ENCODE data around the gene PPFIBP2.

PPFIBP2 gene

DNA sequence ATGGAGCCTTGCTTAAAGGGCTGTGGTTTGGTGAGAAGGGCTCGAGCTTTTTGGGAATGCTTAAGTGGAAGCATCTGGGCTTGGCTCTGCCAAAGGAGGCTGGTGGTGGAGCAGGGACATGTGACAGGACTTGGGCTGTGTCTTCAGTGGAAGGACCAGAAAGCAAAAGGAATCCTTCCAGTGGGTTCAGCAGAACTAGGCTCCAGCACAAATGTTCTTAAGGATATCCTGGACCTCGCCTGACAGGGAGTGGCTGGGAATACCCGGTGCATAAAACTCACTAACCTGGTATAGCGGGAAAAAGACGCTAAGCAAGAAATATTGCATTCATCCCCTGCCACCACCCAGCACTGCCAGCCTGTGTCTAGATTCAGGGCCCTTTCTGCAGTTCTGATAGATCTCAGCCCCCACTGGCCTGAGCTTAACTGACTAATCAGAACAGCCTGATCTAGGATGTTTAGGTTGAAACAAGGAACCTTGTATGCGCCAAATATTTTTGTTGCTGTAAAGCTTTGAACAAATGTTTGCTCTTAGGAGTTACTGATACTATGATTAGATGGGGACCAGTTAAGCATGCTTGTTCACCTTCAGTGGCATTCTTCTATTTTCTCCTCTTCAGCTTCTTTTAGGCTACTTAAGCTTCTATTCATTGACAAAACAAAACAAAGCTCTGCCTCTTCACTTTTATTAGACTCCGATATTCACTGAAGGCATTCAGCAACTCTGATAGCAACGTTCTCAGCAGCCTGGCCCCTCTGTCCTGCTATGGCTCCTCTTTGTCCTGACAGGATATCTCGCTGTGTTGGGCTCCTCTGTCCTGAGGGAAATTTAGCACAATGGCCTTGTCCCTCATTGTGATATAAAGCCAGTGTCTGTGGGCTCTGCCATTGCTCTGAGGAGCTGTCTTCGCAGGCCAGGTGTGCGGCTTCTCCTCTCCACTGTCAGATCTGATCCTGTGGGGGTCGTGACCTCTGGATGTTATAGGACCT, 25.0 kb downstream of the PPFIBP2 start:
- peaks cover 65% of the 10 kb centered on the region for H3K4me1 Mint-ChIP-seq
- H3K27me3 Mint-ChIP-seq: no peaks in the 10 kb centered on the region
- no peak for ATAC-seq (ENCODE audit: low read depth)
- peaks cover 9% of the 10 kb centered on the region for H3K36me3 Mint-ChIP-seq
- H3K9me3 Mint-ChIP-seq: no peaks in the 10 kb centered on the region
- no peak overlapping the region for H3K4me3 Mint-ChIP-seq
- peak overlapping the region; percentile 29 for H3K27ac Mint-ChIP-seq
- DNase-seq (ENCODE audit: low spot score in 2 of 2): no peak

GRCh38 chr11:7540830-7541555, 27.2 kb downstream of the PPFIBP2 start:
- no peaks in the 10 kb centered on the region for H3K27me3 Mint-ChIP-seq
- DNase-seq (ENCODE audit: low spot score in 2 of 2): no peak
- peaks cover 56% of the 10 kb centered on the region for H3K4me1 Mint-ChIP-seq
- no peak for ATAC-seq (ENCODE audit: low read depth)
- H3K36me3 Mint-ChIP-seq: peaks cover 7% of the 10 kb centered on the region
- H3K4me3 Mint-ChIP-seq: no peak overlapping the region
- no peaks in the 10 kb centered on the region for H3K9me3 Mint-ChIP-seq
- H3K27ac Mint-ChIP-seq: no peak overlapping the region

DNA sequence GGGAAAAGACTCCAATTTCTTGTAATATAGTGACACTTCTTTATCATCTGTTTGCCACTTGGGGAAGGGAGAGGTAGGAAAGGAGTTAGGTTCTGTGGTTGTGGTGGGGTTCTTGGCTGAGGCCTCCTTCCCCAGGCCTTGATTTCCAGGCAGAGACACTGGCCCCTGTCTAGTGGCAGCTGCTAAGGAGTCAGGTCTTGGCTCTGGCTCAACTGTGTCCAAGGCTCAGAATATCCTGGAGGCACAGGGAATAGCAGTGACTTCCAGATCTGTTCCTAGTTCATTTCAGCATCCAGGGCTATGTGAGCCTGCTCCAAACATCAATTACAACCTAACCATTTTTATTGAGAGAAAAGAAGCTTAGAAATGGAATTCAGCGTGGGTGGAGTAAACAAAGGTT, 29.5 kb downstream of the PPFIBP2 start:
- Mint-ChIP-seq H3K9me3 (no peaks in the 10 kb centered on the region), H3K27ac (no peak overlapping the region), H3K36me3 (peaks cover 6% of the 10 kb centered on the region), H3K4me3 (no peak overlapping the region), H3K27me3 (no peaks in the 10 kb centered on the region), H3K4me1 (peaks cover 50% of the 10 kb centered on the region)
- ATAC-seq (ENCODE audit: low read depth): no peak
- DNase-seq (ENCODE audit: low spot score in 2 of 2): no peak

DNA sequence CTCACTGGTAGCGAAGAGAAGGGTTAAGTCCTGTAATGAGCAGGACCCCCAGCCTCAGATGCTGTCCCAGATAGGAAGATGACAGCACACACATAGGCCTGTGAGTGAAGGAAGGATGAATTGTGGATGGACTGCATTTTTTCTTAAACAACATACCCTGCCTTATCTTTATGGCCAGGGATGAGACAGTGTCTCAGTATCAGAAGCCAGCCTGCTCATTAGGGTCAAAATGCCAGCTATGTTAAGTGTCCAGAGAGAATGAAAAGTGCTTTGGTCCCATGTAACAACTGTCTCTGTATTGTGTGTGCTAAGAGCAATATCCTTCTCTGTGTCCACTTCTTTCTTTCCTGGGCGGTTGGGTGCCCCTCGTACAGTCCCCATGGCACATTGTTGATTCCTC, 30.2 kb downstream of the PPFIBP2 start:
- H3K27ac Mint-ChIP-seq: no peak overlapping the region
- H3K4me3 Mint-ChIP-seq: no peak overlapping the region
- H3K36me3 Mint-ChIP-seq: peaks cover 6% of the 10 kb centered on the region
- DNase-seq (ENCODE audit: low spot score in 2 of 2) (no peak), ATAC-seq (ENCODE audit: low read depth) (no peak)
- H3K4me1 Mint-ChIP-seq: peaks cover 57% of the 10 kb centered on the region
- H3K27me3 Mint-ChIP-seq: no peaks in the 10 kb centered on the region
- no peaks in the 10 kb centered on the region for H3K9me3 Mint-ChIP-seq

- H3K4me1 Mint-ChIP-seq: peaks cover 50% of the 10 kb centered on the region
- H3K4me3 Mint-ChIP-seq: no peak overlapping the region
- no peak for ATAC-seq (ENCODE audit: low read depth)
- H3K36me3 Mint-ChIP-seq: peaks cover 15% of the 10 kb centered on the region
- no peak for DNase-seq (ENCODE audit: low spot score in 2 of 2)
- no peaks in the 10 kb centered on the region for H3K27me3 Mint-ChIP-seq
- H3K9me3 Mint-ChIP-seq: no peaks in the 10 kb centered on the region
- H3K27ac Mint-ChIP-seq: peak overlapping the region; percentile 28
These were observed 31.8 kb downstream of the PPFIBP2 start for GRCh38 chr11:7545611-7546010.

DNA sequence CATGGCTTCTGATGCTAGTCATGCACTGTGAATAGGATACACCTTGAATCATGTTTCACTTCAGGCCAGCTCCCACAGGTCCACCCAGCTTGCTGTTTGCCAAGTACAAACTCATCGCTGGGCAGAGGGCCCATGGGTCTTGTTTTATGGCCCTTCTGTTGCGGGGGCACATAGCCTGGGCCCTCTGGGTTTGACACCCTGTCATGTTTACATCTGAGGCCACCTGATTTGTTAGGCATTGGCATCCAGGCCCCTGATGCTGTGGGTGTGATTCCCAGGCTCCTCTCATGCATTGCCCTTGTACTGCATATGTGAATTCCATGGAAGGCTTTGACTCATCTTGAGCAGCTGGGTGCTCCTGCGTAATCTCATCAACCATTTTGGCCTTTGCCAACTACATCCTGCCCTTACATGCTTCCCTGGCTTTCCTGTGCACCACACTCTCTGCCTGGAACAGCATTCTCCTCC, 32.6 kb downstream of the PPFIBP2 start:
- Mint-ChIP-seq H3K36me3 (peaks cover 15% of the 10 kb centered on the region), H3K27ac (peak overlapping the region; percentile 28), H3K4me3 (no peak overlapping the region), H3K27me3 (no peaks in the 10 kb centered on the region), H3K9me3 (no peaks in the 10 kb centered on the region), H3K4me1 (peaks cover 43% of the 10 kb centered on the region)
- ATAC-seq (ENCODE audit: low read depth) (no peak), DNase-seq (ENCODE audit: low spot score in 2 of 2) (no peak)

DNA sequence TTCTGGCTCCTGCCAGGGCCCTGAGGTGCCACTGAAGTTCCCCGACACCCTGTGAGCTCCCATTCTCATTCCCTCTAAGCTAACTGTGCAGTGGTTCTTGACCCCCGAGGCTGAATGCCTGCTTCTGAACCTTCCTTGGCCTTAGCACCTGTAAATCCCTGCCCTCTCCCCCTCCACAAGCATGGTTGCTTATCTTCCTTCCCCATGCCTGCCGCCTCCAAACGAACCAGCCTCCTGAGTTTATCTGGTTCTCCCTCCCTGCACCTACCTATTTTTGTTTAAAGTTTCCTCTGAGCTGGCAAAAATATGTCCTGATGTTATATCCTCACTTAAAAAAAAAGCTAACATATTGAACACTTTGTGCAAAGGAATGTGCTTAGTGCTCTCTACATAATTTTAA, 33.9 kb downstream of the PPFIBP2 start:
- Mint-ChIP-seq H3K9me3 (no peaks in the 10 kb centered on the region), H3K36me3 (peaks cover 22% of the 10 kb centered on the region), H3K27ac (peak overlapping the region; percentile 40), H3K27me3 (no peaks in the 10 kb centered on the region), H3K4me3 (no peak overlapping the region), H3K4me1 (peaks cover 35% of the 10 kb centered on the region)
- DNase-seq (ENCODE audit: low spot score in 2 of 2): no peak
- no peak for ATAC-seq (ENCODE audit: low read depth)

GRCh38 chr11:7548659-7549274, 35.0 kb downstream of the PPFIBP2 start:
- peak; percentile 93 for ATAC-seq (ENCODE audit: low read depth)
- H3K27me3 Mint-ChIP-seq: no peaks in the 10 kb centered on the region

DNA sequence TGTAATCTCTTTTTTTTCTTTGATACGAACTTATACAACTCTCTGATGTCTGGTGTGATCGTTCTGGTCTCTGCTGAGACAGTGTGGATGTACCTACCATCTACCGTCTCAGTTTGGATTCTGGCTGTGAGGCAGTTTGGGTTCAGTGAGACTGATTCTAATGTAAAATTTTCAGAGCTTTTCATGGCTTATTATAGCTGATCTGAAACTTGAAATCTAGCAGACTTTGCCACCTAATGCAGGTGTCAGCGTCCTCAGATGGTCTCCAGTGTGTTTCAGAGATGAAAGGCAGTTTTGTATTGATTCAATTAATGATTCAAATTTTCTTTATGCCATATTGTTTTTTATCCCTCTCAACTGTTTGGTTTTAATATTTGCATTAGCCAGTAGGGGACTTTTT, 35.9 kb downstream of the PPFIBP2 start:
- DNase-seq (ENCODE audit: low spot score in 2 of 2) (no peak), ATAC-seq (ENCODE audit: low read depth) (no peak)
- Mint-ChIP-seq H3K27me3 (no peaks in the 10 kb centered on the region), H3K4me3 (no peak overlapping the region), H3K4me1 (peaks cover 28% of the 10 kb centered on the region), H3K9me3 (no peaks in the 10 kb centered on the region), H3K36me3 (peaks cover 23% of the 10 kb centered on the region), H3K27ac (peak overlapping the region; percentile 40)

More at GRCh38 chr11:7548659-7549274, 35.0 kb downstream of the PPFIBP2 start:
- Mint-ChIP-seq H3K9me3 (no peaks in the 10 kb centered on the region), H3K27ac (peak overlapping the region; percentile 40), H3K4me1 (peaks cover 32% of the 10 kb centered on the region), H3K36me3 (peaks cover 23% of the 10 kb centered on the region), H3K4me3 (no peak overlapping the region)
- DNase-seq (ENCODE audit: low spot score in 2 of 2): peak in 1 of 2 donors; percentile 15

DNA sequence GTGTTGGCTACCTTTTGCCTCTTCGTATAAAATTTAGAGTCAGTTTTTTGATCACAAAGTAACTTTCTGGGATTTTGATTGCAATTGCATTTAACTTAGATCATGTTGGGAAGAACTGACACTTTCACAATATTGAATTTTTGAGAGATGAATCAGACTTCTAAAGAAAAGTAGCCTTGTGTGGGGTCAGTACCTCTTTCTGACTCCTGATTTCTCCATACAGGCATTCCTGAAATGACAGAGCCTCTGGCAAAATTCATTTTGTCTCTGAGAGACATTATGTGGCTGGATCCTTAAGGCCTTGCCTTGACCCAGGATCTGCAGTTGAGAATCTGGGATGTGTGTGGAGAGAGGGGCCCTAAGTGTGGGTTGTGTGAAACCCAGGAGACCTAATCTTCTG, 37.8 kb downstream of the PPFIBP2 start:
- Mint-ChIP-seq H3K27ac (no peak overlapping the region), H3K36me3 (peaks cover 25% of the 10 kb centered on the region), H3K27me3 (no peaks in the 10 kb centered on the region), H3K4me1 (peaks cover 24% of the 10 kb centered on the region), H3K9me3 (no peaks in the 10 kb centered on the region), H3K4me3 (no peak overlapping the region)
- DNase-seq (ENCODE audit: low spot score in 2 of 2): no peak
- no peak for ATAC-seq (ENCODE audit: low read depth)

GRCh38 chr11:7552666-7553065, 38.9 kb downstream of the PPFIBP2 start:
- DNase-seq (ENCODE audit: low spot score in 2 of 2) (no peak), ATAC-seq (ENCODE audit: low read depth) (no peak)
- peaks cover 28% of the 10 kb centered on the region for H3K36me3 Mint-ChIP-seq
- no peaks in the 10 kb centered on the region for H3K27me3 Mint-ChIP-seq
- peaks cover 23% of the 10 kb centered on the region for H3K4me1 Mint-ChIP-seq
- no peaks in the 10 kb centered on the region for H3K9me3 Mint-ChIP-seq
- no peak overlapping the region for H3K4me3 Mint-ChIP-seq
- H3K27ac Mint-ChIP-seq: no peak overlapping the region

DNA sequence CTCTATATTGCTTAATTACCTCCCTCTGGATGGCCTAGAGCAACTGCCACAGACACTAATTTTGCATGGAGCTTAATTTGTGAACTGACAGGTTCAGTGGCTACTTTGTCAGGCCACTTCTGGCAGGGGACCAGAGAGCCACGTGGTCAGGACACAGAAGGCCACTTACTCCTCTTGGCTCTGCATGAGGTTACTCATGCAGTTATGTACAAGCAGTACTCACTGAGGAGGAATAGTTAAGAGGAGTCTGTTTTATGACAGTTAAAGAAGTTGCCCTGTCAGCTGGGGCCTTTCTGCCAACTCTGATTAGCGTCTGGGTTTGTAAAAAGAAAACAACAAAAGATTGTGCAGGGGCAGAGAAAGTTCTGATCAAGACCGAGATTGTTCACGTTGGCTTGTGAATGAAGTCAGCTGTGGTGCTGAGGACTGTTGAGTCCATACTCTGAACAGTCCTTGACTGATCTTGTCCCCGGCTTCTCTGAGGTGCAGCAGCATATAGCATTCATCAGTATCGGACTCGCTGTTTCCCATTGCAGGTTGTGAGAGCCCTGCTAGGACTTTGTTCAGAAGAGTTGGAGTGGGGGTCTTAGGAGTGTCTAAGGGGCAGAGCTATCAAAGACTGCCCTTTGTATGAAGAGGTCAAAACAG, 41.4 kb downstream of the PPFIBP2 start:
- ATAC-seq (ENCODE audit: low read depth) (no peak), DNase-seq (ENCODE audit: low spot score in 2 of 2) (no peak)
- Mint-ChIP-seq H3K36me3 (peaks cover 26% of the 10 kb centered on the region), H3K27me3 (no peaks in the 10 kb centered on the region), H3K27ac (peak overlapping the region; percentile 43), H3K4me1 (peaks cover 17% of the 10 kb centered on the region), H3K4me3 (no peak overlapping the region), H3K9me3 (no peaks in the 10 kb centered on the region)

- no peak overlapping the region for H3K4me3 Mint-ChIP-seq
- H3K4me1 Mint-ChIP-seq: peaks cover 13% of the 10 kb centered on the region
- H3K27me3 Mint-ChIP-seq: no peaks in the 10 kb centered on the region
- peaks cover 17% of the 10 kb centered on the region for H3K36me3 Mint-ChIP-seq
- no peak for ATAC-seq (ENCODE audit: low read depth)
- H3K9me3 Mint-ChIP-seq: no peaks in the 10 kb centered on the region
- no peak for DNase-seq (ENCODE audit: low spot score in 2 of 2)
- no peak overlapping the region for H3K27ac Mint-ChIP-seq
These were observed 44.2 kb downstream of the PPFIBP2 start for GRCh38 chr11:7558046-7558445.
